Glutamatergic neuron (in vitro differentiated cells): ENCODE data around the gene SKP1. TPM values are rescaled to one million over a fixed set of nuclear protein-coding genes. Genes with fewer than 3 reads are reported as not detected.
A peak's percentile ranks its signal among the peaks of the same experiment; 100 is the strongest.

Source experiments
- DNase-seq: peaks from one replicate; pipeline ENCODE4 v3.0.0; 2022
- H3K27ac Mint-ChIP-seq: one replicate; pipeline ENCODE4 v1.8.0; 2020; ENCODE audit warnings: mild to moderate bottlenecking, mixed read lengths, inconsistent platforms; ENCODE audit not compliant: unreplicated experiment
- H3K27me3 Mint-ChIP-seq: one replicate; pipeline ENCODE4 v1.8.0; 2020; ENCODE audit warnings: mild to moderate bottlenecking, moderate library complexity, mixed read lengths, inconsistent platforms; ENCODE audit not compliant: unreplicated experiment
- H3K36me3 Mint-ChIP-seq: one replicate; pipeline ENCODE4 v1.8.0; 2020; ENCODE audit warnings: mild to moderate bottlenecking, mixed read lengths, inconsistent platforms; ENCODE audit not compliant: unreplicated experiment
- H3K4me1 Mint-ChIP-seq: one replicate; pipeline ENCODE4 v1.8.0; 2020; ENCODE audit warnings: mild to moderate bottlenecking, low read depth, mixed read lengths, inconsistent platforms; ENCODE audit not compliant: unreplicated experiment
- H3K4me3 Mint-ChIP-seq: one replicate; pipeline ENCODE4 v1.8.0; 2020; ENCODE audit warnings: mild to moderate bottlenecking, mixed read lengths, inconsistent platforms; ENCODE audit not compliant: unreplicated experiment
- H3K9me3 Mint-ChIP-seq: one replicate; pipeline ENCODE4 v1.8.0; 2020; ENCODE audit warnings: mild to moderate bottlenecking, moderate library complexity, mixed read lengths, inconsistent platforms; ENCODE audit not compliant: unreplicated experiment
- CTCF ChIP-seq: fragments of 200-600 bp; sonication (generic); IDR thresholded peaks from one replicate; pipeline ENCODE4 v1.5.0; 2021; ENCODE audit not compliant: partially characterized antibody, unreplicated experiment
- total RNA-seq: library from RNA; stranded (reverse); fragmentation: NEBNext Ultra II Directional; extraction: Animal tissue kit (Norgen Biotek cat#: 25700); gene quantifications from one replicate; pipeline ENCODE4 v1.2.1, GENCODE V29; 2021; ENCODE audit not compliant: unreplicated experiment

Gene SKP1
- total RNA-seq, 1 donor from 2014 or later: 345 TPM

GRCh38 chr5:134142806-134143205 is 33.9 kb downstream of the SKP1 start:
- Mint-ChIP-seq H3K27me3 (peaks cover 4% of the 10 kb centered on the region), H3K27ac (no peak overlapping the region), H3K36me3 (no peaks in the 10 kb centered on the region), H3K9me3 (peaks cover 6% of the 10 kb centered on the region), H3K4me1 (peaks cover 32% of the 10 kb centered on the region), H3K4me3 (no peak overlapping the region)
- DNase-seq: no peak
- TF ChIP-seq CTCF: no peak

- Mint-ChIP-seq H3K9me3 (peaks cover 6% of the 10 kb centered on the region), H3K4me1 (peaks cover 28% of the 10 kb centered on the region), H3K36me3 (no peaks in the 10 kb centered on the region), H3K4me3 (peak overlapping the region; percentile 16), H3K27ac (peak overlapping the region; percentile 30), H3K27me3 (peaks cover 4% of the 10 kb centered on the region)
- no peak for DNase-seq
- no peak for TF ChIP-seq CTCF
Measured at GRCh38 chr5:134142052-134142451, 34.7 kb downstream of the SKP1 start.

- Mint-ChIP-seq H3K9me3 (peaks cover 6% of the 10 kb centered on the region), H3K36me3 (no peaks in the 10 kb centered on the region), H3K27ac (peak overlapping the region; percentile 30), H3K27me3 (peaks cover 4% of the 10 kb centered on the region), H3K4me1 (peaks cover 23% of the 10 kb centered on the region), H3K4me3 (peak overlapping the region; percentile 16)
- no peak for DNase-seq
- TF ChIP-seq CTCF: no peak
Measured at GRCh38 chr5:134141331-134142050, 35.3 kb downstream of the SKP1 start.

GRCh38 chr5:134140530-134141201 is 36.1 kb downstream of the SKP1 start:
- H3K36me3 Mint-ChIP-seq: peaks cover 4% of the 10 kb centered on the region
- H3K27me3 Mint-ChIP-seq: peaks cover 3% of the 10 kb centered on the region
- H3K4me3 Mint-ChIP-seq: no peak overlapping the region
- DNase-seq: peak; percentile 75
- H3K27ac Mint-ChIP-seq: peak overlapping the region; percentile 30
- H3K4me1 Mint-ChIP-seq: peaks cover 19% of the 10 kb centered on the region
- H3K9me3 Mint-ChIP-seq: peaks cover 6% of the 10 kb centered on the region
- TF ChIP-seq CTCF: peak; percentile 79

GRCh38 chr5:134139891-134140469 is 36.8 kb downstream of the SKP1 start:
- H3K27ac Mint-ChIP-seq: no peak overlapping the region

More at GRCh38 chr5:134139891-134140469, 36.8 kb downstream of the SKP1 start:
- Mint-ChIP-seq H3K4me3 (no peak overlapping the region), H3K36me3 (peaks cover 9% of the 10 kb centered on the region), H3K4me1 (peaks cover 19% of the 10 kb centered on the region), H3K27me3 (peaks cover 4% of the 10 kb centered on the region), H3K9me3 (peaks cover 6% of the 10 kb centered on the region)
- DNase-seq: no peak
- no peak for TF ChIP-seq CTCF
